Measurements from ENCODE around the gene SH3GLB1. TPM values are rescaled to one million over a fixed set of nuclear protein-coding genes. Genes with fewer than 3 reads are reported as not detected.

The SH3GLB1 gene
- total RNA-seq, 1 donor from 2014 or later, result 65.3 TPM

GRCh38 chr1:86731416-86731815 lies 27.0 kb downstream of the SH3GLB1 start:
- intact Hi-C loops (cut with micrococcal nuclease), result no loop called here

- intact Hi-C loops (cut with micrococcal nuclease), result no loop called here
Observed at GRCh38 chr1:86733340-86733739, 29.0 kb downstream of the SH3GLB1 start.

- intact Hi-C loops (cut with micrococcal nuclease), result loop anchor here (1.0 to 5.0 kb wide), 2 partner anchors 36 to 358 kb away; partner anchors contain the start of gene SH3GLB1
Observed at GRCh38 chr1:86739648-86740509, 35.5 kb downstream of the SH3GLB1 start.

- intact Hi-C loops (cut with micrococcal nuclease), result loop anchor here (2.0 to 5.0 kb wide), 2 partner anchors 241 to 360 kb away; no protein-coding TSS in a partner anchor
Observed at GRCh38 chr1:86741947-86742572, 37.7 kb downstream of the SH3GLB1 start.

GRCh38 chr1:86747304-86747703 lies 42.9 kb downstream of the SH3GLB1 start:
- intact Hi-C loops (cut with micrococcal nuclease), result no loop called here

- intact Hi-C loops (cut with micrococcal nuclease), result no loop called here
Observed at GRCh38 chr1:86748622-86749373, 44.4 kb downstream of the SH3GLB1 start.

- intact Hi-C loops (cut with micrococcal nuclease), result no loop called here
Observed at GRCh38 chr1:86750076-86750475, 45.7 kb downstream of the SH3GLB1 start.

GRCh38 chr1:86750530-86750929 lies 46.2 kb downstream of the SH3GLB1 start:
- intact Hi-C loops (cut with micrococcal nuclease), result no loop called here

GRCh38 chr1:86751923-86752322 lies 47.5 kb downstream of the SH3GLB1 start:
- intact Hi-C loops (cut with micrococcal nuclease), result no loop called here

- intact Hi-C loops (cut with micrococcal nuclease), result no loop called here
Observed at GRCh38 chr1:86753700-86754099, 49.3 kb downstream of the SH3GLB1 start.

GRCh38 chr1:86754265-86754974 lies 50.0 kb downstream of the SH3GLB1 start:
- intact Hi-C loops (cut with micrococcal nuclease), result no loop called here

GRCh38 chr1:86756062-86756406 lies 51.7 kb downstream of the SH3GLB1 start:
- intact Hi-C loops (cut with micrococcal nuclease), result no loop called here

- intact Hi-C loops (cut with micrococcal nuclease), result no loop called here
Observed at GRCh38 chr1:86757272-86757984, 53.1 kb downstream of the SH3GLB1 start.

GRCh38 chr1:86758570-86758969 lies 54.2 kb downstream of the SH3GLB1 start:
- intact Hi-C loops (cut with micrococcal nuclease), result no loop called here

- intact Hi-C loops (cut with micrococcal nuclease), result no loop called here
Observed at GRCh38 chr1:86760199-86760598, 55.8 kb downstream of the SH3GLB1 start.

- intact Hi-C loops (cut with micrococcal nuclease), result no loop called here
Observed at GRCh38 chr1:86762336-86762735, 58.0 kb downstream of the SH3GLB1 start.

GRCh38 chr1:86764523-86764922 lies 60.1 kb downstream of the SH3GLB1 start:
- intact Hi-C loops (cut with micrococcal nuclease), result no loop called here

GRCh38 chr1:86765073-86765472 lies 60.7 kb downstream of the SH3GLB1 start:
- intact Hi-C loops (cut with micrococcal nuclease), result no loop called here

GRCh38 chr1:86765674-86766073 lies 61.3 kb downstream of the SH3GLB1 start:
- intact Hi-C loops (cut with micrococcal nuclease), result no loop called here

GRCh38 chr1:86768554-86768953 lies 64.2 kb downstream of the SH3GLB1 start:
- intact Hi-C loops (cut with micrococcal nuclease), result no loop called here

- intact Hi-C loops (cut with micrococcal nuclease), result no loop called here
Observed at GRCh38 chr1:86769065-86769464, 64.7 kb downstream of the SH3GLB1 start.

Data from T-helper 2 cell treated with Interferon-gamma antibody and Interleukin-4, amounts not matched to agents 100 ng/mL and 5 ng/mL, for 36 hours (primary cell).